ENCODE measurements around the gene ZC3H12A.

Gene ZC3H12A

GRCh38 chr1:37433171-37433570 lies 41.2 kb upstream of the ZC3H12A start:
- H3K18ac ChIP-seq (ENCODE audit: low read length) = no peak overlapping the region
- H3K27me3 ChIP-seq (ENCODE audit: insufficient read depth, low read length, poor library complexity) = no peaks in the 10 kb centered on the region
- H3K36me3 ChIP-seq (ENCODE audit: control insufficient read depth, insufficient read depth, low read length) = no peaks in the 10 kb centered on the region
- H2BK120ac ChIP-seq (ENCODE audit: low read depth, low read length) = no peak overlapping the region
- WGBS (ENCODE audit: extremely low coverage, insufficient coverage, low lambda C conversion rate) = no CpG with 5 or more reads among the region's 12 CpGs
- no peak overlapping the region for H3K27ac ChIP-seq (ENCODE audit: low read depth, low read length)
- no peak overlapping the region for H4K8ac ChIP-seq (ENCODE audit: low read depth, low read length)
- H3K4ac ChIP-seq (ENCODE audit: low read depth, low read length) = no peak overlapping the region
- no peak overlapping the region for H3K23ac ChIP-seq (ENCODE audit: low read length)
- no peak overlapping the region for H2BK15ac ChIP-seq (replicated peaks; ENCODE audit: low read depth)
- no peak overlapping the region for H2BK5ac ChIP-seq (ENCODE audit: low read length)
- H3K4me2 ChIP-seq (ENCODE audit: low read length) = no peak overlapping the region
- no peaks in the 10 kb centered on the region for H3K79me2 ChIP-seq (ENCODE audit: control insufficient read depth, insufficient read depth, low read length)
- H3K79me1 ChIP-seq (ENCODE audit: low read length) = no peaks in the 10 kb centered on the region
- H3K9ac ChIP-seq (ENCODE audit: low read length) = no peak overlapping the region
- H3K4me3 ChIP-seq (ENCODE audit: low read length) = no peak overlapping the region
- no peak for DNase-seq
- H3K56ac ChIP-seq (ENCODE audit: low read length) = no peak overlapping the region
- no peak overlapping the region for H2AK5ac ChIP-seq (ENCODE audit: low read length)
- H3K4me1 ChIP-seq (ENCODE audit: control insufficient read depth, low read depth, low read length) = no peaks in the 10 kb centered on the region
- no peak overlapping the region for H4K5ac ChIP-seq (ENCODE audit: low read length)

- H3K79me2 ChIP-seq (ENCODE audit: control insufficient read depth, insufficient read depth, low read length) = no peaks in the 10 kb centered on the region
- no peak overlapping the region for H2BK120ac ChIP-seq (ENCODE audit: low read depth, low read length)
- no peak overlapping the region for H4K5ac ChIP-seq (ENCODE audit: low read length)
- no peak overlapping the region for H4K8ac ChIP-seq (ENCODE audit: low read depth, low read length)
- H2BK5ac ChIP-seq (ENCODE audit: low read length) = no peak overlapping the region
- H2BK15ac ChIP-seq (replicated peaks; ENCODE audit: low read depth) = no peak overlapping the region
- no CpG with 5 or more reads among the region's 16 CpGs for WGBS (ENCODE audit: extremely low coverage, insufficient coverage, low lambda C conversion rate)
- H3K36me3 ChIP-seq (ENCODE audit: control insufficient read depth, insufficient read depth, low read length) = no peaks in the 10 kb centered on the region
- H3K4me2 ChIP-seq (ENCODE audit: low read length) = no peak overlapping the region
- no peak overlapping the region for H3K56ac ChIP-seq (ENCODE audit: low read length)
- no peak overlapping the region for H3K9ac ChIP-seq (ENCODE audit: low read length)
- no peak overlapping the region for H2AK5ac ChIP-seq (ENCODE audit: low read length)
- H3K18ac ChIP-seq (ENCODE audit: low read length) = no peak overlapping the region
- H3K27ac ChIP-seq (ENCODE audit: low read depth, low read length) = no peak overlapping the region
- no peak overlapping the region for H3K4ac ChIP-seq (ENCODE audit: low read depth, low read length)
- H3K23ac ChIP-seq (ENCODE audit: low read length) = no peak overlapping the region
- no peaks in the 10 kb centered on the region for H3K27me3 ChIP-seq (ENCODE audit: insufficient read depth, low read length, poor library complexity)
- H3K79me1 ChIP-seq (ENCODE audit: low read length) = no peaks in the 10 kb centered on the region
- peak; percentile 56 for DNase-seq
- H3K4me3 ChIP-seq (ENCODE audit: low read length) = no peak overlapping the region
- no peaks in the 10 kb centered on the region for H3K4me1 ChIP-seq (ENCODE audit: control insufficient read depth, low read depth, low read length)
Measured at GRCh38 chr1:37434292-37435225, 39.8 kb upstream of the ZC3H12A start.

GRCh38 chr1:37437087-37437486 lies 37.3 kb upstream of the ZC3H12A start:
- Histone ChIP-seq H3K4me2 (ENCODE audit: low read length) (no peak overlapping the region), H3K36me3 (ENCODE audit: control insufficient read depth, insufficient read depth, low read length) (no peaks in the 10 kb centered on the region), H3K56ac (ENCODE audit: low read length) (no peak overlapping the region), H3K23ac (ENCODE audit: low read length) (no peak overlapping the region), H3K4me3 (ENCODE audit: low read length) (no peak overlapping the region), H3K18ac (ENCODE audit: low read length) (no peak overlapping the region), H3K79me2 (ENCODE audit: control insufficient read depth, insufficient read depth, low read length) (no peaks in the 10 kb centered on the region), H3K4ac (ENCODE audit: low read depth, low read length) (no peak overlapping the region), H4K8ac (ENCODE audit: low read depth, low read length) (no peak overlapping the region), H2BK5ac (ENCODE audit: low read length) (no peak overlapping the region), H3K9ac (ENCODE audit: low read length) (no peak overlapping the region), H3K27me3 (ENCODE audit: insufficient read depth, low read length, poor library complexity) (no peaks in the 10 kb centered on the region), H4K5ac (ENCODE audit: low read length) (no peak overlapping the region), H2BK120ac (ENCODE audit: low read depth, low read length) (no peak overlapping the region), H3K4me1 (ENCODE audit: control insufficient read depth, low read depth, low read length) (no peaks in the 10 kb centered on the region), H2AK5ac (ENCODE audit: low read length) (no peak overlapping the region), H3K27ac (ENCODE audit: low read depth, low read length) (no peak overlapping the region), H2BK15ac (replicated peaks; ENCODE audit: low read depth) (no peak overlapping the region), H3K79me1 (ENCODE audit: low read length) (no peaks in the 10 kb centered on the region)
- WGBS (ENCODE audit: extremely low coverage, insufficient coverage, low lambda C conversion rate) = no CpG with 5 or more reads among the region's 2 CpGs
- no peak for DNase-seq

- no CpG with 5 or more reads among the region's 6 CpGs for WGBS (ENCODE audit: extremely low coverage, insufficient coverage, low lambda C conversion rate)
- Histone ChIP-seq H2BK120ac (ENCODE audit: low read depth, low read length) (no peak overlapping the region), H3K23ac (ENCODE audit: low read length) (no peak overlapping the region), H2AK5ac (ENCODE audit: low read length) (no peak overlapping the region), H3K18ac (ENCODE audit: low read length) (no peak overlapping the region), H3K4me3 (ENCODE audit: low read length) (no peak overlapping the region), H3K9ac (ENCODE audit: low read length) (no peak overlapping the region), H3K79me1 (ENCODE audit: low read length) (no peaks in the 10 kb centered on the region), H3K4me2 (ENCODE audit: low read length) (no peak overlapping the region), H3K27me3 (ENCODE audit: insufficient read depth, low read length, poor library complexity) (no peaks in the 10 kb centered on the region), H3K4ac (ENCODE audit: low read depth, low read length) (no peak overlapping the region), H3K56ac (ENCODE audit: low read length) (no peak overlapping the region), H3K79me2 (ENCODE audit: control insufficient read depth, insufficient read depth, low read length) (no peaks in the 10 kb centered on the region), H4K5ac (ENCODE audit: low read length) (no peak overlapping the region), H3K4me1 (ENCODE audit: control insufficient read depth, low read depth, low read length) (no peaks in the 10 kb centered on the region), H2BK15ac (replicated peaks; ENCODE audit: low read depth) (no peak overlapping the region), H3K27ac (ENCODE audit: low read depth, low read length) (no peak overlapping the region), H3K36me3 (ENCODE audit: control insufficient read depth, insufficient read depth, low read length) (no peaks in the 10 kb centered on the region), H2BK5ac (ENCODE audit: low read length) (no peak overlapping the region), H4K8ac (ENCODE audit: low read depth, low read length) (no peak overlapping the region)
- DNase-seq = no peak
Measured at GRCh38 chr1:37438037-37438868, 36.1 kb upstream of the ZC3H12A start.

GRCh38 chr1:37438869-37439343 lies 35.5 kb upstream of the ZC3H12A start:
- Histone ChIP-seq H3K36me3 (ENCODE audit: control insufficient read depth, insufficient read depth, low read length) (no peaks in the 10 kb centered on the region), H3K79me1 (ENCODE audit: low read length) (no peaks in the 10 kb centered on the region), H2BK5ac (ENCODE audit: low read length) (no peak overlapping the region), H3K4me1 (ENCODE audit: control insufficient read depth, low read depth, low read length) (no peaks in the 10 kb centered on the region), H3K27ac (ENCODE audit: low read depth, low read length) (no peak overlapping the region), H3K4me3 (ENCODE audit: low read length) (no peak overlapping the region), H2AK5ac (ENCODE audit: low read length) (no peak overlapping the region), H4K5ac (ENCODE audit: low read length) (no peak overlapping the region), H3K9ac (ENCODE audit: low read length) (no peak overlapping the region), H4K8ac (ENCODE audit: low read depth, low read length) (no peak overlapping the region), H3K4ac (ENCODE audit: low read depth, low read length) (no peak overlapping the region), H3K79me2 (ENCODE audit: control insufficient read depth, insufficient read depth, low read length) (no peaks in the 10 kb centered on the region), H2BK120ac (ENCODE audit: low read depth, low read length) (no peak overlapping the region), H3K4me2 (ENCODE audit: low read length) (no peak overlapping the region), H3K23ac (ENCODE audit: low read length) (no peak overlapping the region), H3K18ac (ENCODE audit: low read length) (no peak overlapping the region), H3K56ac (ENCODE audit: low read length) (no peak overlapping the region), H2BK15ac (replicated peaks; ENCODE audit: low read depth) (no peak overlapping the region), H3K27me3 (ENCODE audit: insufficient read depth, low read length, poor library complexity) (no peaks in the 10 kb centered on the region)
- no peak for DNase-seq
- no CpG with 5 or more reads among the region's 4 CpGs for WGBS (ENCODE audit: extremely low coverage, insufficient coverage, low lambda C conversion rate)
